Epithelial cell of proximal tubule (primary cell): ENCODE results near the gene SRSF10. TPM values are rescaled to one million over a fixed set of nuclear protein-coding genes. Genes with fewer than 3 reads are reported as not detected.
"Not testable (repeated sequence)": the region's sequence is repeated elsewhere in the genome, so short reads cannot be mapped to it uniquely, and the experiment has no call there.

Source experiments
- DNase-seq: peaks from one replicate; pipeline ENCODE4 v3.0.0-alpha.2; 2011; ENCODE audit warnings: low read depth
- H3K4me3 ChIP-seq: 2 replicates; pipeline ENCODE4 v1.5.1; 2011; ENCODE audit warnings: low read depth, mild to moderate bottlenecking, low read length
- total RNA-seq: library from RNA; depleted of rRNA; stranded (reverse); fragments of >200 nt; gene quantifications from 2 replicates; pipeline ENCODE4 v1.2.3, GENCODE V29; 2015
- TF ChIP-seq, protein P1 (sequence below): conservative IDR thresholded peaks from 2 replicates; pipeline ENCODE4 v1.5.1; 2012; ENCODE audit warnings: low read depth, mild to moderate bottlenecking, low read length

The SRSF10 gene
- total RNA-seq, 1 donor from 2014 or later, result 97.3 TPM

DNA sequence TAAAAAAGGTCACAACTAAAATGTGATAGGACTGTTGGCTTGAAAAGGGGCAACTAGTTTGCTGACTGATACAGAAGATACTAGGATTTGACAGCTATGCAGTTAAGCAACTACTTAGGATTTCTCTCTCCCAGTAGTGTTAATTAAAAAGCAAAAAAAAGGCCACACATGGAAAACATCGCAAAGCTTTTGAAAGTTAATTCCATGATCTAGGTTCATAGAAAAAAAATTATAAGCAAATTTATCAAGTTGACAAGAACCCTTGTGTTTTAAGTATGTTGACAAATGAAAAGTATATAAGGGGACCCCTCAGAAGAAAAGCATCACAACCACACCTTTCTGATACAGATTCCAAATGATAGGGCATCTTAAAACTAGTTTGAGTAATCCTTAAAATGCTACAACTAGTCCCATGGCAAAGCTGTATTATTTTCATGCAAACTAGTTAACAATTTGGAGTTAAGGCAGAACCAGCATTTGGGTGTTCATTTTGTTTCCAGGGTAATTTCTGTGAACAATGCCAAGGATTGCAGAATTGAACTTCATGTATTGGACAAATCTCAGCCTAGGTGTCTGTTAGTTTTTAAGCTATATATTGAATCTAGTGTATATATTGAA, 16.4 kb downstream of the SRSF10 start:
- TF ChIP-seq, protein P1, sequence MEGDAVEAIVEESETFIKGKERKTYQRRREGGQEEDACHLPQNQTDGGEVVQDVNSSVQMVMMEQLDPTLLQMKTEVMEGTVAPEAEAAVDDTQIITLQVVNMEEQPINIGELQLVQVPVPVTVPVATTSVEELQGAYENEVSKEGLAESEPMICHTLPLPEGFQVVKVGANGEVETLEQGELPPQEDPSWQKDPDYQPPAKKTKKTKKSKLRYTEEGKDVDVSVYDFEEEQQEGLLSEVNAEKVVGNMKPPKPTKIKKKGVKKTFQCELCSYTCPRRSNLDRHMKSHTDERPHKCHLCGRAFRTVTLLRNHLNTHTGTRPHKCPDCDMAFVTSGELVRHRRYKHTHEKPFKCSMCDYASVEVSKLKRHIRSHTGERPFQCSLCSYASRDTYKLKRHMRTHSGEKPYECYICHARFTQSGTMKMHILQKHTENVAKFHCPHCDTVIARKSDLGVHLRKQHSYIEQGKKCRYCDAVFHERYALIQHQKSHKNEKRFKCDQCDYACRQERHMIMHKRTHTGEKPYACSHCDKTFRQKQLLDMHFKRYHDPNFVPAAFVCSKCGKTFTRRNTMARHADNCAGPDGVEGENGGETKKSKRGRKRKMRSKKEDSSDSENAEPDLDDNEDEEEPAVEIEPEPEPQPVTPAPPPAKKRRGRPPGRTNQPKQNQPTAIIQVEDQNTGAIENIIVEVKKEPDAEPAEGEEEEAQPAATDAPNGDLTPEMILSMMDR, result no peak
- H3K4me3 ChIP-seq, result no peak overlapping the region
- DNase-seq, result no peak

GRCh38 chr1:23960291-23961020, 19.7 kb downstream of the SRSF10 start:
- TF ChIP-seq, protein P1, result no peak
- peak overlapping the region; percentile 79 for H3K4me3 ChIP-seq
- no peak for DNase-seq

DNA sequence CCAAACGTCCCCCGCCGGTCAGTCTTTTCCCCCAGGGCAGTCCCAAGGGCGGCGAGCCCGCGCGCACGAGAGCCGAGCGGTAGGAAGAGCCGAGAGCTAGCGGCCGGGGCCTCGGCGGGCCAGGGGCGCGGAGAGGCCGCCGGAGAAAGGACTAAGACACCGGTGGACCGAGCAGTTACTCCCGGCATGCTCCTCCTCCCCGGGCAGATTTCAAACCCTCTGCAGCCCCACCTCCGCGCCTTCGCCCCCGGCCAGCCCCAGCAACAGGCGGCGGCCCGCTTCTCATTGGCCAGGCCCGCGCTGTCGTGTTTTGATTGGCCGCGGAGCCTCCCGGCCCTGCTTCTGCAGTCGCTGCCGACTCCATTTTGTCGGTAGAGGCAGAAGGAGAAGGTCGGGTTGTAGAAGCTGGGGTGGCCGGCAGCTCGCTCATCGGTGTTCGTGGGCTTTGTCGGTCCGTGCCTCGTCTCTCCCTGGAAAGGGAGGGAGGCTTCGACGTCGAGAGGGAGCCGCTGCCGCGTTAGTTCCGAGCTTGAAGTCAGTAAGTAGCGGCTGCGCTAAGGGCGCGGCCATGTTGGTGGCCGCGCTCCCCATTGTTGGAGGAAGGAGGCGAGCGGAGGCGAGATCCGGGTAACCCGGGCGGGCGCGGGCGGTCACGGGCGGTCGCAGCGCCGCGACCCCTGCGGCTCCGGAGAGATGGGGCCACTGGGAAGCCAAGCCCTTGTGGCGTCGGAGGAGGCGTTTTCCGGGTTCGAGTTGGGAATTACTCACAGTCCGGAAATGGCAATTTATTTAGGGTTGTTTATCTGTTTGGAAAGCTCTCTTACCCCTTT, 20.5 kb downstream of the SRSF10 start, which contains the start of gene PNRC2:
Gene PNRC2, plus strand, starts transcription at position 368 of the 830 bp plus-strand sequence. CDS start 1,630 bp downstream, outside the sequence.
- H3K4me3 ChIP-seq, result peak within 1 kb of the TSS; percentile 79
- TF ChIP-seq, protein P1, result no peak
- DNase-seq, result no peak

GRCh38 chr1:23958810-23959460, 21.2 kb downstream of the SRSF10 start:
- DNase-seq, result peak; percentile 60
- TF ChIP-seq, protein P1, result peak; percentile 42
- H3K4me3 ChIP-seq, result peak overlapping the region; percentile 79

DNA sequence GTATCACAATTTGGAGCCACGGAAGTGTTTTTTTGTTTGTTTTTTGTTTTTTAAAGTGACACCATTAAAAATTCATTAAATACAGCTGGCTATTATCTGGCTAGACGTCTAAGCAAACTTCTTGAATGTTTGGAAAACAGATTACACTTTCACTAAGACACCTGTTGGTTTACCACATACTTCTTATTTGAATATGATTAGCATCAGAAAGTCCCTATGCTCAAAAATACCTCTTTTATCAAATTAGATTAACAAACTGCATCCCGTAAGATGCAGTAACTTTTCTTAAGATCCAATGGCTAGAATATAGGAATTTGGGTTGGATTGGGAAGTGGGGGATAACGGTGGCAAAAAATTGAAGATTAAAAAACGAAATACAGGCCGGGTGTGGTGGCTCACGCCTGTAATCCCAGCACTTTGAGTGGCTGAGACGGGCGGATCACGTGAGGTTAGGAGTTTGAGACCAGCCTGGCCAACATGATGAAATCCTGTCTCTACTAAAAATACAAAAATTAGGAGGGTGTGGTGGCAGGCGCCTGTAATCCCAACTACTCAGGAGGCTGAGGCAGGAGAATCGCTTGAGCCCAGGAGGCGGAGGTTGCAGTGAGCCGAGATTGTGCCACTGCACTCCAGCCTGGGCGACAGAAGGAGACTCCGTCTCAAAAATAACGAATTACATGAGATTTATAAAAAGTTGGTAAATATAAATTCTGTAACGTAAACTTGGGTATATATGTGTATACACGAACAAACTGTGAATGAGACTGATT, 21.9 kb downstream of the SRSF10 start:
- peak overlapping the region; percentile 79 for H3K4me3 ChIP-seq
- DNase-seq, result not testable (repeated sequence)

DNA sequence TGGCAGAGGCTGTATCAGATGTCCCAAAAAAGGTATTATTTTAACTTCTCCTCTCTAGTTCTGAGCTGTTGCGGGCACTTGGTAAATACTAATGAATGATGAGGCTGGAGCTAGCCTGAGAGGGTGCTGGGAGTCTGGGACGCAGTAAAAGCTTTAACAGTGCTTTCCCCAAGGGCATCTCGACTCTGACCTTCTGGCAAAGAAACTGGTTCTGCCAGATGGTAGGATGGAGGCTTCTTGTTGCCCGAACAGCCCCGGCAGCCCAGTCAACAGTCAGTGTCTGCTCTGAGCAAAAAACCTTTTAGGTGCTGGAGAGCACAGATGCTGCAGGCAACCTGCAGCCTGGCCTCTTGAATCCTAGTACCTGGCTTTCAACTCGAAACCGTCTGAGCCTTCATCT, 23.0 kb downstream of the SRSF10 start:
- TF ChIP-seq, protein P1, result no peak
- DNase-seq, result no peak
- H3K4me3 ChIP-seq, result no peak overlapping the region
